MG63 (cell line): ENCODE data around the gene ITPKA. TPM values are rescaled to one million over a fixed set of nuclear protein-coding genes. Genes with fewer than 3 reads are reported as not detected.

Source experiments
- DNase-seq: peaks from one replicate; pipeline ENCODE4 v3.0.0-alpha.2; 2020
- H3K27me3 ChIP-seq: fragments of 250-450 bp; sonication (Bioruptor Pico); 2 replicates; pipeline ENCODE4 v1.5.1; 2020; ENCODE audit warnings: mild to moderate bottlenecking, moderate library complexity
- H3K36me3 ChIP-seq: fragments of 250-450 bp; sonication (Bioruptor Pico); 2 replicates; pipeline ENCODE4 v1.5.1; 2020; ENCODE audit warnings: mild to moderate bottlenecking, moderate library complexity
- H3K4me3 ChIP-seq: fragments of 250-450 bp; sonication (Bioruptor Pico); 2 replicates; pipeline ENCODE4 v1.5.1; 2020; ENCODE audit warnings: mild to moderate bottlenecking, moderate library complexity
- H3K9me3 ChIP-seq: fragments of 250-450 bp; sonication (Bioruptor Pico); 2 replicates; pipeline ENCODE4 v1.5.1; 2020; ENCODE audit warnings: mild to moderate bottlenecking, moderate library complexity
- total RNA-seq: library from RNA; depleted of rRNA; stranded (reverse); fragments of >200 nt; shearing (Covaris generic); gene quantifications from 2 replicates; pipeline ENCODE4 v1.2.3, GENCODE V29; 2014; ENCODE audit warnings: low replicate concordance

The ITPKA gene
- total RNA-seq, 1 experiment from 2014 or later, result 1.6 TPM

- no peaks in the 10 kb centered on the region for H3K27me3 ChIP-seq
- H3K36me3 ChIP-seq, result peaks cover 17% of the 10 kb centered on the region
- H3K4me3 ChIP-seq, result no peak overlapping the region
- no peaks in the 10 kb centered on the region for H3K9me3 ChIP-seq
- DNase-seq, result no peak
Measured at GRCh38 chr15:41484937-41485625, 8.6 kb upstream of the ITPKA start.

GRCh38 chr15:41486286-41486685 is 7.4 kb upstream of the ITPKA start:
- no peaks in the 10 kb centered on the region for H3K9me3 ChIP-seq
- no peak for DNase-seq
- H3K4me3 ChIP-seq, result no peak overlapping the region
- no peaks in the 10 kb centered on the region for H3K27me3 ChIP-seq
- H3K36me3 ChIP-seq, result peaks cover 12% of the 10 kb centered on the region

- no peak for DNase-seq
- Histone ChIP-seq H3K9me3 (no peaks in the 10 kb centered on the region), H3K36me3 (peaks cover 1% of the 10 kb centered on the region), H3K27me3 (no peaks in the 10 kb centered on the region), H3K4me3 (no peak overlapping the region)
Measured at GRCh38 chr15:41487381-41487780, 6.3 kb upstream of the ITPKA start.

- Histone ChIP-seq H3K4me3 (no peak overlapping the region), H3K27me3 (no peaks in the 10 kb centered on the region), H3K36me3 (no peaks in the 10 kb centered on the region), H3K9me3 (no peaks in the 10 kb centered on the region)
- DNase-seq, result no peak
Measured at GRCh38 chr15:41487802-41488201, 5.9 kb upstream of the ITPKA start.

- no peaks in the 10 kb centered on the region for H3K36me3 ChIP-seq
- no peak overlapping the region for H3K4me3 ChIP-seq
- no peak for DNase-seq
- no peaks in the 10 kb centered on the region for H3K9me3 ChIP-seq
- no peaks in the 10 kb centered on the region for H3K27me3 ChIP-seq
Measured at GRCh38 chr15:41489641-41490040, 4.0 kb upstream of the ITPKA start.

- Histone ChIP-seq H3K9me3 (no peaks in the 10 kb centered on the region), H3K4me3 (no peak overlapping the region), H3K27me3 (no peaks in the 10 kb centered on the region), H3K36me3 (no peaks in the 10 kb centered on the region)
- DNase-seq, result peak; percentile 63
Measured at GRCh38 chr15:41490355-41490754, 3.3 kb upstream of the ITPKA start.

GRCh38 chr15:41491889-41492288 is 1.8 kb upstream of the ITPKA start:
- DNase-seq, result no peak
- Histone ChIP-seq H3K4me3 (no peak overlapping the region), H3K36me3 (no peaks in the 10 kb centered on the region), H3K27me3 (no peaks in the 10 kb centered on the region), H3K9me3 (no peaks in the 10 kb centered on the region)

GRCh38 chr15:41492597-41493204 is 973 bp upstream of the ITPKA start:
- no peak for DNase-seq
- Histone ChIP-seq H3K4me3 (peak overlapping the region; percentile 49), H3K9me3 (no peaks in the 10 kb centered on the region), H3K36me3 (no peaks in the 10 kb centered on the region), H3K27me3 (no peaks in the 10 kb centered on the region)

GRCh38 chr15:41493902-41494189 is 172 bp downstream of the ITPKA start:
- DNase-seq, result no peak
- H3K36me3 ChIP-seq, result no peaks in the 10 kb centered on the region
- H3K27me3 ChIP-seq, result no peaks in the 10 kb centered on the region
- no peaks in the 10 kb centered on the region for H3K9me3 ChIP-seq
- 0 out of 2 replicates have a peak overlapping the region, but pooled peaks have one; percentile 25 for H3K4me3 ChIP-seq

GRCh38 chr15:41494190-41494921 is 682 bp downstream of the ITPKA start:
- peak; percentile 8 for DNase-seq
- H3K36me3 ChIP-seq, result no peaks in the 10 kb centered on the region
- H3K4me3 ChIP-seq, result 0 out of 2 replicates have a peak overlapping the region, but pooled peaks have one; percentile 25
- H3K9me3 ChIP-seq, result no peaks in the 10 kb centered on the region
- no peaks in the 10 kb centered on the region for H3K27me3 ChIP-seq

- no peak for DNase-seq
- no peaks in the 10 kb centered on the region for H3K36me3 ChIP-seq
- H3K27me3 ChIP-seq, result no peaks in the 10 kb centered on the region
- H3K4me3 ChIP-seq, result no peak overlapping the region
- H3K9me3 ChIP-seq, result no peaks in the 10 kb centered on the region
Measured at GRCh38 chr15:41494922-41495735, 1.5 kb downstream of the ITPKA start.

GRCh38 chr15:41495736-41496599 is 2.3 kb downstream of the ITPKA start:
- Histone ChIP-seq H3K9me3 (no peaks in the 10 kb centered on the region), H3K4me3 (no peak overlapping the region), H3K36me3 (no peaks in the 10 kb centered on the region), H3K27me3 (no peaks in the 10 kb centered on the region)
- no peak for DNase-seq

GRCh38 chr15:41498657-41499056 is 5.0 kb downstream of the ITPKA start:
- no peak for DNase-seq
- Histone ChIP-seq H3K36me3 (no peaks in the 10 kb centered on the region), H3K9me3 (no peaks in the 10 kb centered on the region), H3K27me3 (no peaks in the 10 kb centered on the region), H3K4me3 (no peak overlapping the region)

GRCh38 chr15:41499109-41499851 is 5.6 kb downstream of the ITPKA start:
- Histone ChIP-seq H3K9me3 (no peaks in the 10 kb centered on the region), H3K27me3 (no peaks in the 10 kb centered on the region), H3K36me3 (no peaks in the 10 kb centered on the region), H3K4me3 (no peak overlapping the region)
- DNase-seq, result no peak

- Histone ChIP-seq H3K27me3 (no peaks in the 10 kb centered on the region), H3K9me3 (no peaks in the 10 kb centered on the region), H3K36me3 (no peaks in the 10 kb centered on the region), H3K4me3 (no peak overlapping the region)
- DNase-seq, result no peak
Measured at GRCh38 chr15:41501191-41501917, 7.7 kb downstream of the ITPKA start.
